ENCODE data around the gene EIF4G1.

DNA sequence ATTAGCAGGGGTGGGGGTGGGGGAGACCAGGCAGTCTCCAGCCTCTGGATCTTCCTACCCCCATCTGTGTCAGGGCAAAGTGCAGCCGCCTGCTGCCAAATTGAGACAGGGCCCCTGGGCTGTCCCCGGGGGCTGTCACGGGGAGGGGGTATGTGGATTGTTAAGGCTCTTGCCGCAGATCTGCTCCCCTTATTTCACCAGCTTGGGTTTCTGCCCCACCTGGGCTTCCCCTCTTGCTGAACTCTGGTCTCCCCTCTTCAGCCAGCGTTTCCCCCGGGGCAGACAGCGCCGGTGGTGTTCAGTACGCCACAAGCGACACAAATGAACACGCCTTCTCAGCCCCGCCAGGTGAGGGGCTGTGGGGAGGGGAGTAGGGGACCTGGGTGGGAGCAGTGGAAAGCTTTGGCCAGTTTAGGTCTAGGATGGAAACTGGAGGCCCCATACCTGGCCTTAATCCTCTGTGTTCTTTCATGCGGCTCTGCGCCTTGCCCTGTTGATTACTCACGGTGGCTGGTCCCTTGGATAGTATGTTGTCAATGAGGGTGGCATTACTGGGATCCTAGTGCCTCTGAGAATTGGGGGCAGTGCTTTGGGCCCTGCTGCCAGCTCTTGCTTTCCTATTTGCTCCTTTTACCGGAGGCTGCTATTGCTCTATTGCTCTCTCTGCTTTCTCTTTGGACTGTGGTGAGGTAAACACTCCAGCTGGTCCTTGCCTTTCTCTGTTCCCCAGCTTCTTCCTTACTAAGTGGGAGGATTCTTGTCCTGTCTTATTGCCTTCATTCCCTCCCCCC is 1.7 kb downstream of the EIF4G1 start:
- TF ChIP-seq, protein P1, sequence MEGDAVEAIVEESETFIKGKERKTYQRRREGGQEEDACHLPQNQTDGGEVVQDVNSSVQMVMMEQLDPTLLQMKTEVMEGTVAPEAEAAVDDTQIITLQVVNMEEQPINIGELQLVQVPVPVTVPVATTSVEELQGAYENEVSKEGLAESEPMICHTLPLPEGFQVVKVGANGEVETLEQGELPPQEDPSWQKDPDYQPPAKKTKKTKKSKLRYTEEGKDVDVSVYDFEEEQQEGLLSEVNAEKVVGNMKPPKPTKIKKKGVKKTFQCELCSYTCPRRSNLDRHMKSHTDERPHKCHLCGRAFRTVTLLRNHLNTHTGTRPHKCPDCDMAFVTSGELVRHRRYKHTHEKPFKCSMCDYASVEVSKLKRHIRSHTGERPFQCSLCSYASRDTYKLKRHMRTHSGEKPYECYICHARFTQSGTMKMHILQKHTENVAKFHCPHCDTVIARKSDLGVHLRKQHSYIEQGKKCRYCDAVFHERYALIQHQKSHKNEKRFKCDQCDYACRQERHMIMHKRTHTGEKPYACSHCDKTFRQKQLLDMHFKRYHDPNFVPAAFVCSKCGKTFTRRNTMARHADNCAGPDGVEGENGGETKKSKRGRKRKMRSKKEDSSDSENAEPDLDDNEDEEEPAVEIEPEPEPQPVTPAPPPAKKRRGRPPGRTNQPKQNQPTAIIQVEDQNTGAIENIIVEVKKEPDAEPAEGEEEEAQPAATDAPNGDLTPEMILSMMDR (IDR thresholded peaks at IDR 0.05) = no peak
- peak in 1 of 2 donors; percentile 25 for TF ChIP-seq POLR2A (IDR thresholded peaks at IDR 0.05)
